Progenitor cell of endocrine pancreas (in vitro differentiated cells): ENCODE measurements around the gene SKIDA1. TPM values are rescaled to one million over a fixed set of nuclear protein-coding genes. Genes with fewer than 3 reads are reported as not detected.

Experiments used
- DNase-seq: peaks from one replicate; pipeline ENCODE4 v3.0.0; 2021; ENCODE audit warnings: low spot score; ENCODE audit not compliant: unreplicated experiment
- H3K27ac Mint-ChIP-seq: 2 replicates; pipeline ENCODE4 v1.8.0; 2021; ENCODE audit warnings: mild to moderate bottlenecking, moderate library complexity, mixed read lengths
- H3K27me3 Mint-ChIP-seq: 2 replicates; pipeline ENCODE4 v1.8.0; 2021; ENCODE audit warnings: mixed read lengths
- H3K36me3 Mint-ChIP-seq: 2 replicates; pipeline ENCODE4 v1.8.0; 2022; ENCODE audit warnings: mixed read lengths; ENCODE audit not compliant: insufficient read depth
- H3K4me1 Mint-ChIP-seq: 2 replicates; pipeline ENCODE4 v1.8.0; 2021; ENCODE audit warnings: low read depth, mixed read lengths
- H3K4me3 Mint-ChIP-seq: 2 replicates; pipeline ENCODE4 v1.8.0; 2021; ENCODE audit warnings: low read depth, mild to moderate bottlenecking, moderate library complexity, mixed read lengths
- H3K9me3 Mint-ChIP-seq: 2 replicates; pipeline ENCODE4 v1.8.0; 2021; ENCODE audit warnings: low read depth, mixed read lengths
- total RNA-seq: library from RNA; stranded (reverse); gene quantifications from 2 replicates; pipeline ENCODE4 v1.2.1, GENCODE V29; 2021
- TF ChIP-seq, protein P1 (sequence below): fragments of 200-600 bp; sonication (generic); IDR thresholded peaks from one replicate; pipeline ENCODE4 v1.5.0; 2021; ENCODE audit warnings: antibody characterized with exemption, mild to moderate bottlenecking; ENCODE audit not compliant: unreplicated experiment

SKIDA1 gene
- total RNA-seq, 1 donor from 2014 or later: 15.3 TPM

DNA sequence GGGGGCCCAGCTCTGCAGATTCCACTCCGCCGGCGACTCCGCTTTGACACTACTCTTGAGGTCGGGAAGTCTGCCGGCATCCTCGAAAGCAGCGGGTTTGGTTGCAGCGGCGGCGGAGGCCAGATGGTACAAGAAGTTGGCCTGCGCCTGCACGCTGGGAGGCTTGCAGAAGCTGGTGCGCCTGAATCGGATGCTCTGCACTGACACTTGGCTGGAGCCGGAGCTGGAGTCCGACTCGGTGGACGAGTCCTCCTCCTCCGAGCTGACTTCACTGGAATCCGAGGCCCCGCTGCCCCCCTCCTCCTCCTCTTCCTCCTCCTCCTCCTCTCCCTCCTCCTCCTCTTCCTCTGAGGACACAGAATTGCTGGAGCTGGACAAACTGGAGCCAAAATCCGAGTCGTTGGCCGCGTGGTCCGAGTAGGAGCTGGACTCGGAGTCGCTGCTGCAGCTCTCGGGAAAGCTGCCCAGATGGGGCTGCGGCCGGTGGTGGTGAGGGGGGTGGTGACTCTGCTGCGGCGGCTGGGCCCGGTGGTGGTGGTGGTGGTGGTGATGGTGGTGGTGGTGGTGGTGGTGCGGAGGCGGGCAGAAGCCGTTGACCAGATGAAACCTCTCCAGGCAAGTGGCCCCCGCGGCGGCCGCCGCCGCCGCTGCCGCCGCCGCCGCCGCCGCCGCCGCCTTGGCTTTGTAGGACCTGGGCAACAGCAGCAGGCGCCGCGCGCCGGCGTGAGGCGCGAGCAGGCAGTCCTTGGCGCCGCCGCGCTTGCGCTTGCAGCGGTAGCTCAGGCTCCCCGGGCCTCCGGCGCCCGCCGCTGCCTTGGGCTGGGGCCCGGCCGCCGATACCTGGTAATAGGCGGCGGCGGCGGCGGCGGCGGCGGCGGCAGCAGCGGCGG lies 9.0 kb downstream of the SKIDA1 start:
- no peaks in the 10 kb centered on the region for H3K36me3 Mint-ChIP-seq
- DNase-seq: no peak
- no peaks in the 10 kb centered on the region for H3K27me3 Mint-ChIP-seq
- peaks cover 74% of the 10 kb centered on the region for H3K4me1 Mint-ChIP-seq
- peak overlapping the region; percentile 95 for H3K27ac Mint-ChIP-seq
- H3K4me3 Mint-ChIP-seq: peak overlapping the region; percentile 84
- no peaks in the 10 kb centered on the region for H3K9me3 Mint-ChIP-seq
- TF ChIP-seq, protein P1, sequence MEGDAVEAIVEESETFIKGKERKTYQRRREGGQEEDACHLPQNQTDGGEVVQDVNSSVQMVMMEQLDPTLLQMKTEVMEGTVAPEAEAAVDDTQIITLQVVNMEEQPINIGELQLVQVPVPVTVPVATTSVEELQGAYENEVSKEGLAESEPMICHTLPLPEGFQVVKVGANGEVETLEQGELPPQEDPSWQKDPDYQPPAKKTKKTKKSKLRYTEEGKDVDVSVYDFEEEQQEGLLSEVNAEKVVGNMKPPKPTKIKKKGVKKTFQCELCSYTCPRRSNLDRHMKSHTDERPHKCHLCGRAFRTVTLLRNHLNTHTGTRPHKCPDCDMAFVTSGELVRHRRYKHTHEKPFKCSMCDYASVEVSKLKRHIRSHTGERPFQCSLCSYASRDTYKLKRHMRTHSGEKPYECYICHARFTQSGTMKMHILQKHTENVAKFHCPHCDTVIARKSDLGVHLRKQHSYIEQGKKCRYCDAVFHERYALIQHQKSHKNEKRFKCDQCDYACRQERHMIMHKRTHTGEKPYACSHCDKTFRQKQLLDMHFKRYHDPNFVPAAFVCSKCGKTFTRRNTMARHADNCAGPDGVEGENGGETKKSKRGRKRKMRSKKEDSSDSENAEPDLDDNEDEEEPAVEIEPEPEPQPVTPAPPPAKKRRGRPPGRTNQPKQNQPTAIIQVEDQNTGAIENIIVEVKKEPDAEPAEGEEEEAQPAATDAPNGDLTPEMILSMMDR: no peak

DNA sequence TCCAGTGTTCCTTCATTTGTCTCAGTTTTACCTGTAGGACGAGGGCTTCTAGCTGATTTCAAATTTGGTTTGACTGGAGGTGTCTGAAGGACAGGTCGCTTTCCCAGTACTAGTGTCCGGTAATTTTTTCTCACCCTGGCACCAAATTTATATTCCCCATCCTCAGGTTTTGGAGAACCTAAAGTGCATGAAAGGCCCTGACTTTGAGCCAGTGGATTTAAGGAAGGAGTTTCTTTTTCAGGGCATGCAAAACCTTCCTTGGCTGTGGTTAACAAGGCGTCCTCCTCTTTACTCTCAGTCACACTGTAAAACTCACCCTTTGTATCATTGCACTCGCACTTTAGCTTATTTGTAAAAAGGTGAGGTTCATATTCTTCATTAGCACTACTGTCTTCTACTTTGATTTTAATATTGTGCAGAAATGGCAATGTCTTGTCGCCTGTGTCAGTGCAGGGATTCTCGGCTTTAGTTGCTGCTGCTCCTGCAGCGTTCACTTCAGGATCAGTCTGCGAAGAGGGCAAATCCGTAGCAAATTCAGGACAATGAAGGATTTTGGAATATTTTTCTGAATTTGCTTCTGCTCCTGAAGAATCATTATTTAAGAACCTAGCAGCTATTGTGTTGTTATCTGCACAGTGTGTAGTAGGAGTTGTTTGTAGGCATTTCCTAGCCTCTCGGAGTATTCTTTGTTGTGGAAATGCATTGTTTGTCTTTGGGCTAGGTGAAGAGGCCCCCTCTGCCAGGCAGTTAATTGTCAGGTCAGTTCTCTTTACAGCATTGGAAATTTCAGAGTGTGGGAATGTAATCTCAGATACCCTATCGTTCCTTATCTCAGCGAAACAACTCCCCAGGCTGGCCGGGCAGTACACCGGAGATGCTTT lies 9.9 kb downstream of the SKIDA1 start:
- peaks cover 75% of the 10 kb centered on the region for H3K4me1 Mint-ChIP-seq

GRCh38 chr10:21514818-21515351 lies 10.6 kb downstream of the SKIDA1 start:
- Mint-ChIP-seq H3K4me3 (peak overlapping the region; percentile 75), H3K4me1 (peaks cover 70% of the 10 kb centered on the region), H3K27ac (peak overlapping the region; percentile 95), H3K36me3 (no peaks in the 10 kb centered on the region), H3K9me3 (no peaks in the 10 kb centered on the region), H3K27me3 (no peaks in the 10 kb centered on the region)
- TF ChIP-seq, protein P1: no peak
- no peak for DNase-seq

More for the DNA sequence above, 9.9 kb downstream of the SKIDA1 start:
- TF ChIP-seq, protein P1: no peak
- Mint-ChIP-seq H3K27me3 (no peaks in the 10 kb centered on the region), H3K4me3 (peak overlapping the region; percentile 75), H3K9me3 (no peaks in the 10 kb centered on the region), H3K27ac (peak overlapping the region; percentile 95), H3K36me3 (no peaks in the 10 kb centered on the region)
- no peak for DNase-seq

- Mint-ChIP-seq H3K4me3 (peak overlapping the region; percentile 75), H3K9me3 (no peaks in the 10 kb centered on the region), H3K27ac (peak overlapping the region; percentile 95), H3K4me1 (peaks cover 67% of the 10 kb centered on the region), H3K27me3 (no peaks in the 10 kb centered on the region), H3K36me3 (no peaks in the 10 kb centered on the region)
- TF ChIP-seq, protein P1: no peak
- DNase-seq: no peak
These were observed 11.2 kb downstream of the SKIDA1 start for GRCh38 chr10:21514129-21514817.
